Measurements from ENCODE around the gene ZFP91.

The ZFP91 gene

GRCh38 chr11:58596621-58597020, 17.8 kb downstream of the ZFP91 start:
- TF ChIP-seq JUND (IDR thresholded peaks at IDR 0.05; ENCODE audit: low read depth): no peak
- no peak for DNase-seq (ENCODE audit: low read depth in 1 of 2, low spot score in 1 of 2)
- in situ Hi-C loops (cut with HindIII; ENCODE audit: low pct_unique_long_range_greater_than_20kb, low sequenced_read_pairs): no loop called here

GRCh38 chr11:58597486-58598144, 18.8 kb downstream of the ZFP91 start:
- DNase-seq (ENCODE audit: low read depth in 1 of 2, low spot score in 1 of 2): no peak
- in situ Hi-C loops (cut with HindIII; ENCODE audit: low pct_unique_long_range_greater_than_20kb, low sequenced_read_pairs): no loop called here
- TF ChIP-seq JUND (IDR thresholded peaks at IDR 0.05; ENCODE audit: low read depth): no peak

GRCh38 chr11:58600510-58600909, 21.6 kb downstream of the ZFP91 start:
- in situ Hi-C loops (cut with HindIII; ENCODE audit: low pct_unique_long_range_greater_than_20kb, low sequenced_read_pairs): no loop called here
- DNase-seq (ENCODE audit: low read depth in 1 of 2, low spot score in 1 of 2): no peak
- no peak for TF ChIP-seq JUND (IDR thresholded peaks at IDR 0.05; ENCODE audit: low read depth)

GRCh38 chr11:58606930-58607714, 28.3 kb downstream of the ZFP91 start:
- DNase-seq (ENCODE audit: low read depth in 1 of 2, low spot score in 1 of 2): no peak
- in situ Hi-C loops (cut with HindIII; ENCODE audit: low pct_unique_long_range_greater_than_20kb, low sequenced_read_pairs): no loop called here
- no peak for TF ChIP-seq JUND (IDR thresholded peaks at IDR 0.05; ENCODE audit: low read depth)

GRCh38 chr11:58608331-58608730, 29.5 kb downstream of the ZFP91 start:
- no peak for DNase-seq (ENCODE audit: low read depth in 1 of 2, low spot score in 1 of 2)
- no peak for TF ChIP-seq JUND (IDR thresholded peaks at IDR 0.05; ENCODE audit: low read depth)
- in situ Hi-C loops (cut with HindIII; ENCODE audit: low pct_unique_long_range_greater_than_20kb, low sequenced_read_pairs): no loop called here

- in situ Hi-C loops (cut with HindIII; ENCODE audit: low pct_unique_long_range_greater_than_20kb, low sequenced_read_pairs): no loop called here
- TF ChIP-seq JUND (IDR thresholded peaks at IDR 0.05; ENCODE audit: low read depth): no peak
- DNase-seq (ENCODE audit: low read depth in 1 of 2, low spot score in 1 of 2): no peak
Measured at GRCh38 chr11:58609723-58610122, 30.9 kb downstream of the ZFP91 start.

GRCh38 chr11:58613228-58613627, 34.4 kb downstream of the ZFP91 start:
- in situ Hi-C loops (cut with HindIII; ENCODE audit: low pct_unique_long_range_greater_than_20kb, low sequenced_read_pairs): no loop called here
- no peak for TF ChIP-seq JUND (IDR thresholded peaks at IDR 0.05; ENCODE audit: low read depth)

GRCh38 chr11:58615559-58615958, 36.7 kb downstream of the ZFP91 start:
- no peak for DNase-seq (ENCODE audit: low read depth in 1 of 2, low spot score in 1 of 2)
- no peak for TF ChIP-seq JUND (IDR thresholded peaks at IDR 0.05; ENCODE audit: low read depth)
- in situ Hi-C loops (cut with HindIII; ENCODE audit: low pct_unique_long_range_greater_than_20kb, low sequenced_read_pairs): no loop called here

More at GRCh38 chr11:58613228-58613627, 34.4 kb downstream of the ZFP91 start:
- no peak for DNase-seq (ENCODE audit: low read depth in 1 of 2, low spot score in 1 of 2)

- no peak for DNase-seq (ENCODE audit: low read depth in 1 of 2, low spot score in 1 of 2)
- in situ Hi-C loops (cut with HindIII; ENCODE audit: low pct_unique_long_range_greater_than_20kb, low sequenced_read_pairs): no loop called here
- no peak for TF ChIP-seq JUND (IDR thresholded peaks at IDR 0.05; ENCODE audit: low read depth)
Measured at GRCh38 chr11:58616594-58616993, 37.7 kb downstream of the ZFP91 start.

GRCh38 chr11:58617976-58618557, 39.2 kb downstream of the ZFP91 start:
- no peak for TF ChIP-seq JUND (IDR thresholded peaks at IDR 0.05; ENCODE audit: low read depth)
- DNase-seq (ENCODE audit: low read depth in 1 of 2, low spot score in 1 of 2): no peak
- in situ Hi-C loops (cut with HindIII; ENCODE audit: low pct_unique_long_range_greater_than_20kb, low sequenced_read_pairs): no loop called here

- no peak for TF ChIP-seq JUND (IDR thresholded peaks at IDR 0.05; ENCODE audit: low read depth)
- in situ Hi-C loops (cut with HindIII; ENCODE audit: low pct_unique_long_range_greater_than_20kb, low sequenced_read_pairs): no loop called here
- DNase-seq (ENCODE audit: low read depth in 1 of 2, low spot score in 1 of 2): no peak
Measured at GRCh38 chr11:58621586-58622262, 42.9 kb downstream of the ZFP91 start.

GRCh38 chr11:58622344-58622743, 43.5 kb downstream of the ZFP91 start, which contains the start of gene CNTF:
Gene CNTF (plus strand): TSS chr11:58622665. CDS start chr11:58622753, 88 bp downstream.
- TF ChIP-seq JUND (IDR thresholded peaks at IDR 0.05; ENCODE audit: low read depth): no peak
- in situ Hi-C loops (cut with HindIII; ENCODE audit: low pct_unique_long_range_greater_than_20kb, low sequenced_read_pairs): no loop called here
- DNase-seq (ENCODE audit: low read depth in 1 of 2, low spot score in 1 of 2): no peak
